Measurements from ENCODE around the gene TPH2.

GRCh38 chr12:71950404-71950803 lies 11.8 kb downstream of the TPH2 start:
- TF ChIP-seq POLR2A (IDR thresholded peaks at IDR 0.05; ENCODE audit: low read depth, low read length) (no peak), POLR2AphosphoS5 (IDR thresholded peaks at IDR 0.05; ENCODE audit: low read depth, low read length) (no peak), SPI1 (IDR thresholded peaks at IDR 0.05; ENCODE audit: low read depth, low read length) (no peak), TAF1 (IDR thresholded peaks at IDR 0.05; ENCODE audit: low read depth, low read length) (no peak)

Measured in GM12891 (cell line).